Peyer's patch (tissue), 4 donors: ENCODE measurements around the gene C16orf89.

ENCODE experiments used
- POLR2A ChIP-seq, 2 donors: fragments of 450-650 bp; IDR thresholded peaks; one replicate each; pipeline ENCODE4 v1.5.1; 2017; ENCODE audit warnings: antibody characterized with exemption in 2 of 2, mild to moderate bottlenecking in 2 of 2, moderate library complexity in 2 of 2
- TF ChIP-seq, protein P1 (sequence below), 6 experiments: fragments of 450-650 bp in 4 of 6; fragments of 200-600 bp in 2 of 6; sonication (generic) in 1 of 6; IDR thresholded peaks; one replicate each; pipeline ENCODE4 v1.5.1; 2017 to 2019; ENCODE audit warnings: antibody characterized with exemption in 6 of 6, mild to moderate bottlenecking in 3 of 6, moderate library complexity in 1 of 6

DNA sequence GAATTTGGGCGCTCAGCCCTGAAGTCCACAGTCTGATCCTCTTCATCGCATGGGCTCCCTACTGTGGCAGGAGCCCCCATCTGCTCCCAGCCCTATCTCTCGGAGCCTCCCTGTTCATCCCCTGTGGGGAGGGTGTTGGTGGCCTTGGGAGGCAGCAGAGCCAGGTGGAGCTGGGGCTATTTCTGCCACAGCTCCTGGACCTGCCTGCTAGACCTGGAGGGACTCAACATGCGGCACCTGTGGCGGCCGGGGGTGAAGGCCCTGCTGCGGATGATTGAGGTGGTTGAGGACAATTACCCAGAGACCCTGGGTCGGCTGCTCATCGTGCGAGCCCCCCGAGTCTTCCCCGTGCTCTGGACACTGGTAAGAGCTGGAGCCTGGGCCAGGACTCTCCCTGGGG, 62.5 kb downstream of the C16orf89 start:
- TF ChIP-seq, protein P1, sequence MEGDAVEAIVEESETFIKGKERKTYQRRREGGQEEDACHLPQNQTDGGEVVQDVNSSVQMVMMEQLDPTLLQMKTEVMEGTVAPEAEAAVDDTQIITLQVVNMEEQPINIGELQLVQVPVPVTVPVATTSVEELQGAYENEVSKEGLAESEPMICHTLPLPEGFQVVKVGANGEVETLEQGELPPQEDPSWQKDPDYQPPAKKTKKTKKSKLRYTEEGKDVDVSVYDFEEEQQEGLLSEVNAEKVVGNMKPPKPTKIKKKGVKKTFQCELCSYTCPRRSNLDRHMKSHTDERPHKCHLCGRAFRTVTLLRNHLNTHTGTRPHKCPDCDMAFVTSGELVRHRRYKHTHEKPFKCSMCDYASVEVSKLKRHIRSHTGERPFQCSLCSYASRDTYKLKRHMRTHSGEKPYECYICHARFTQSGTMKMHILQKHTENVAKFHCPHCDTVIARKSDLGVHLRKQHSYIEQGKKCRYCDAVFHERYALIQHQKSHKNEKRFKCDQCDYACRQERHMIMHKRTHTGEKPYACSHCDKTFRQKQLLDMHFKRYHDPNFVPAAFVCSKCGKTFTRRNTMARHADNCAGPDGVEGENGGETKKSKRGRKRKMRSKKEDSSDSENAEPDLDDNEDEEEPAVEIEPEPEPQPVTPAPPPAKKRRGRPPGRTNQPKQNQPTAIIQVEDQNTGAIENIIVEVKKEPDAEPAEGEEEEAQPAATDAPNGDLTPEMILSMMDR (IDR thresholded peaks at IDR 0.05): no peak
- TF ChIP-seq POLR2A (IDR thresholded peaks at IDR 0.05): no peak
